HepG2 (cell line): ENCODE data around the gene NDRG2. TPM values are rescaled to one million over a fixed set of nuclear protein-coding genes. Genes with fewer than 3 reads are reported as not detected.

Experiments used
- ARID4A ChIP-seq: sonication (generic); formaldehyde crosslinking; IDR thresholded peaks from 2 replicates; pipeline ENCODE4 v1.5.0; 2020; ENCODE audit warnings: mild to moderate bottlenecking, missing genetic modification reagents, borderline replicate concordance
- FOSL2 ChIP-seq: sonication (generic); formaldehyde crosslinking; IDR thresholded peaks from 2 replicates; pipeline ENCODE4 v1.4.0; 2020; ENCODE audit warnings: missing genetic modification reagents
- GABPA ChIP-seq, 2 experiments: IDR thresholded peaks; 2 replicates each; pipeline ENCODE4 v1.6.1; 2011 to 2016; ENCODE audit warnings: low read depth in 2 of 2, low read length in 1 of 2, missing biosample characterization in 1 of 2, missing genetic modification characterization in 1 of 2
- KAT8 ChIP-seq: IDR thresholded peaks from 2 replicates; pipeline ENCODE4 v1.6.1; 2016; ENCODE audit warnings: missing genetic modification reagents, missing compliant biosample characterization
- KDM4B ChIP-seq: sonication (generic); formaldehyde crosslinking; IDR thresholded peaks from 2 replicates; pipeline ENCODE4 v1.4.0; 2020; ENCODE audit warnings: missing genetic modification reagents
- MATR3 ChIP-seq: sonication (generic); formaldehyde crosslinking; IDR thresholded peaks from 2 replicates; pipeline ENCODE4 v1.4.0; 2020; ENCODE audit warnings: missing genetic modification reagents
- MYPOP ChIP-seq: sonication (generic); formaldehyde crosslinking; IDR thresholded peaks from 2 replicates; pipeline ENCODE4 v1.8.1; 2023; ENCODE audit warnings: mild to moderate bottlenecking, moderate library complexity, missing genetic modification reagents
- NCOA2 ChIP-seq: sonication (generic); formaldehyde crosslinking; IDR thresholded peaks from 2 replicates; pipeline ENCODE4 v1.8.0; 2022; ENCODE audit warnings: inconsistent platforms
- NR2F1 ChIP-seq, 2 experiments: fragments of 450-650 bp in 1 of 2; formaldehyde crosslinking in 1 of 2; IDR thresholded peaks; 2 replicates each; pipeline versions ENCODE4 v1.5.0 to v1.6.1; 2016 to 2020; ENCODE audit warnings: mild to moderate bottlenecking in 1 of 2, missing compliant biosample characterization in 1 of 2, missing genetic modification reagents in 1 of 2, moderate library complexity in 1 of 2
- RCOR2 ChIP-seq: IDR thresholded peaks from 2 replicates; pipeline ENCODE4 v1.6.1; 2016; ENCODE audit warnings: missing biosample characterization, missing genetic modification reagents
- SALL1 ChIP-seq: sonication (generic); formaldehyde crosslinking; IDR thresholded peaks from 2 replicates; pipeline ENCODE4 v1.8.0; 2022; ENCODE audit warnings: mild to moderate bottlenecking, missing genetic modification reagents
- STAG1 ChIP-seq: sonication (generic); formaldehyde crosslinking; IDR thresholded peaks from 2 replicates; pipeline ENCODE4 v1.4.0; 2020; ENCODE audit warnings: missing genetic modification reagents
- TARDBP ChIP-seq: sonication (generic); formaldehyde crosslinking; IDR thresholded peaks from 2 replicates; pipeline ENCODE4 v1.8.0; 2022; ENCODE audit warnings: mild to moderate bottlenecking, missing genetic modification reagents
- TEAD2 ChIP-seq: sonication (generic); formaldehyde crosslinking; IDR thresholded peaks from 2 replicates; pipeline ENCODE4 v1.9.0; 2021; ENCODE audit warnings: missing genetic modification reagents
- THRA ChIP-seq: sonication (generic); formaldehyde crosslinking; IDR thresholded peaks from 2 replicates; pipeline ENCODE4 v1.4.0; 2020; ENCODE audit warnings: missing genetic modification reagents, borderline replicate concordance
- TP53 ChIP-seq: sonication (generic); formaldehyde crosslinking; conservative IDR thresholded peaks from 2 replicates; pipeline ENCODE4 v1.4.0; 2020; ENCODE audit warnings: missing genetic modification reagents
- WIZ ChIP-seq: sonication (generic); formaldehyde crosslinking; IDR thresholded peaks from 2 replicates; pipeline ENCODE4 v1.5.1; 2020; ENCODE audit warnings: mild to moderate bottlenecking, missing genetic modification reagents
- ZBTB34 ChIP-seq: sonication (generic); formaldehyde crosslinking; IDR thresholded peaks from 2 replicates; pipeline ENCODE4 v1.8.0; 2022; ENCODE audit warnings: mild to moderate bottlenecking, missing genetic modification reagents
- ZFP36 ChIP-seq: fragments of 150-350 bp; IDR thresholded peaks from 2 replicates; pipeline ENCODE4 v1.6.1; 2018; ENCODE audit warnings: borderline replicate concordance, low read length, low read depth; ENCODE audit not compliant: partially characterized antibody
- ZNF24 ChIP-seq: fragments of 450-650 bp; IDR thresholded peaks from 2 replicates; pipeline ENCODE4 v1.6.1; 2017; ENCODE audit warnings: antibody characterized with exemption, mild to moderate bottlenecking
- ZNF256 ChIP-seq: sonication (generic); formaldehyde crosslinking; conservative IDR thresholded peaks from 2 replicates; pipeline ENCODE4 v1.4.0; 2020; ENCODE audit warnings: missing genetic modification reagents
- ZNF451 ChIP-seq: sonication (generic); formaldehyde crosslinking; IDR thresholded peaks from 2 replicates; pipeline ENCODE4 v1.5.0; 2020; ENCODE audit warnings: mild to moderate bottlenecking, missing genetic modification reagents
- polyA plus RNA-seq, 8 experiments: library from polyadenylated mRNA; depleted of rRNA in 3 of 8; stranded (reverse) in 7 of 8; unstranded in 1 of 8; fragments of >200 nt; fragmentation: Illumina TruSeq in 4 of 8; extraction: Trizol in 4 of 8; gene quantifications; 2 replicates each; pipeline versions ENCODE4 v1.2.1 to v1.2.3, GENCODE V29; 2011 to 2016; ENCODE audit warnings: low read depth in 4 of 8, missing spikeins in 1 of 8, mixed read lengths in 1 of 8; ENCODE audit not compliant: insufficient read depth in 1 of 8
- total RNA-seq, 5 experiments: library from RNA; depleted of rRNA; stranded (reverse); fragments of >200 nt; fragmentation: Illumina TruSeq; extraction: Trizol; gene quantifications; 2 replicates each; pipeline ENCODE4 v1.2.3, GENCODE V29; 2016; ENCODE audit warnings: low read depth in 1 of 5

Gene NDRG2
- total and polyA plus RNA-seq, 2 of the 13 experiments (the other 11 are each of a cell fraction or from before 2014, with no cell fraction given) = 27.2 to 189 TPM

GRCh38 chr14:21043974-21044618, 19.2 kb upstream of the NDRG2 start (continued):
- no peak for TF ChIP-seq ZBTB34 (CRISPR knock-in tag)
- no peak for TF ChIP-seq MATR3 (CRISPR knock-in tag)
- peak; percentile 24; the same call in 1 of the 2 replicates for TF ChIP-seq FOSL2 (CRISPR knock-in tag)
- TF ChIP-seq KAT8 (CRISPR knock-in tag) = peak; percentile 10
- TF ChIP-seq TARDBP = peak; percentile 68; the same call in 1 of the 2 replicates
- TF ChIP-seq ZNF451 (CRISPR knock-in tag) = 0 out of 2 replicates have a peak, but pooled peaks have one; percentile 60
- TF ChIP-seq WIZ (CRISPR knock-in tag) = peak; percentile 96
- TF ChIP-seq RCOR2 (CRISPR knock-in tag) = peak; percentile 91
- no peak for TF ChIP-seq ZNF256 (CRISPR knock-in tag)
- TF ChIP-seq NCOA2 = no peak; the same call in 1 of the 2 replicates
- TF ChIP-seq MYPOP (CRISPR knock-in tag) = no peak
- TF ChIP-seq ZNF24 = peak; percentile 62; the same call in 1 of the 2 replicates
- peak; percentile 67 for TF ChIP-seq SALL1 (CRISPR knock-in tag)
- TF ChIP-seq TEAD2 (CRISPR knock-in tag) = no peak
- peak in 1 of 2 experiments; percentile 61; a peak in 1 of 4 replicates for TF ChIP-seq NR2F1 (CRISPR knock-in tag; IDR thresholded peaks at IDR 0.05)
- TF ChIP-seq STAG1 (CRISPR knock-in tag) = no peak
- TF ChIP-seq THRA (CRISPR knock-in tag) = peak; percentile 19; the same call in 1 of the 2 replicates
- 0 out of 2 replicates have a peak, but pooled peaks have one; percentile 11 for TF ChIP-seq TP53 (CRISPR knock-in tag)
- TF ChIP-seq ARID4A (CRISPR knock-in tag) = peak; percentile 5; the same call in 1 of the 2 replicates
- no peak for TF ChIP-seq ZFP36
- no peak for TF ChIP-seq GABPA (IDR thresholded peaks at IDR 0.05; ENCODE audit: low read depth, low read length)
- peak; percentile 49; the same call in 1 of the 2 replicates for TF ChIP-seq GABPA (CRISPR knock-in tag; IDR thresholded peaks at IDR 0.05; ENCODE audit: low read depth)
- TF ChIP-seq KDM4B = no peak
